ENCODE results near the gene TRIO. TPM values are rescaled to one million over a fixed set of nuclear protein-coding genes. Genes with fewer than 3 reads are reported as not detected.

Gene TRIO
- total and polyA plus RNA-seq, 10 of the 15 experiments (the other 5 are each of a cell fraction or from before 2014, with no cell fraction given), result 5.1 to 96.4 (median 44.6) TPM

DNA sequence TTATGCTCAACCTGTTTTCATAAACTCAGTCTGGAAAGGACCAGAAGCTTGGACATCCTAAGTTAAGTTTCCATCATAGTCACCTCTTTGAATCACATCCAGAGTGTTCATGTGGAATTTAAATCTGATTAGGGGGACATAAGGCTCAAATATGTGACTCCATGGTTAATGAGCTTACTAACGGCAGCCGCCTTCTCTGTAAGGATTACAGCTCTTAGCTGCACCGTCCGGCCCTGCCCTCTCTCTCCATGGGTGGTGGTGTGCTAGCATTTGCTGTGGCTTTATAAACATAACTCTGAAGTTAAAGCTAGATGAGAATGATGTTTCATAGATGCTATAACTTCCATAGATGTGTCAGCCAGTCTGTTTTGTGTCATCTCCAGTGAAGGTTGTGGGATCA lies 156.5 kb downstream of the TRIO start (continued):
- TF ChIP-seq JUNB (IDR thresholded peaks at IDR 0.05) (no peak), CHD4 (IDR thresholded peaks at IDR 0.05) (no peak), ESRRA (IDR thresholded peaks at IDR 0.05; ENCODE audit: low read length) (no peak)

DNA sequence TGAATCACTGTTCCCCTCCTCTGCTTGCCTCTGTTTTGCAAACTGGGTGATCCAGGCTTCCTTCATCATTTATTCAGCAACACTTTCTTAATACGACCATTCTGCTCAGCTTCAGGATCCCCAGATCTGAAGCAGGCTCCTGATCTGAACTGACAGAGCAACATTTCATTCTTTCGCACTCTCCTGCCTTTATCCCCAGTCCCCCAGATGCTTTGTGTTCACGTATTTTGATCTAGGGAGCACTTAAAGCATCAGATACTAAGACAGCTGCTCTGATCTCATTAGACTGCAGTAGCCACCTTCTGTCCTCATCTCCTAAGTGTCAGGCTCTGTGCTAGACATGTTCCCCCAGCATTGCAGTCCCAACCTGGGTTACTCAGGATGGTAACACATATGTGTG lies 158.0 kb downstream of the TRIO start:
- Histone ChIP-seq H4K20me1 (ENCODE audit: control insufficient read depth, insufficient read depth) (no peaks in the 10 kb centered on the region), H3K9ac (ENCODE audit: control insufficient read depth, insufficient read depth, low read length) (no peak overlapping the region), H2AFZ (ENCODE audit: control insufficient read depth, low read depth, low read length) (no peak overlapping the region), H3K79me2 (ENCODE audit: control insufficient read depth, insufficient read depth, low read length) (no peaks in the 10 kb centered on the region), H3K36me3 (ENCODE audit: control insufficient read depth in 2 of 2, insufficient read depth in 2 of 2, low read length in 1 of 2) (peaks cover 15 to 19% of the 10 kb centered on the region in 2 experiments), H3K4me3 (no peak overlapping the region), H3K27ac (ENCODE audit: control insufficient read depth, insufficient read depth) (no peak overlapping the region), H3K27me3 (replicated peaks in 1 of 2; ENCODE audit: control insufficient read depth in 2 of 2, insufficient read depth in 2 of 2, low read length in 1 of 2) (no peaks in the 10 kb centered on the region), H3K4me1 (ENCODE audit: control insufficient read depth, insufficient read depth, low read length) (no peaks in the 10 kb centered on the region), H3K4me2 (ENCODE audit: control insufficient read depth, insufficient read depth) (no peak overlapping the region), H3K9me3 (replicated peaks; ENCODE audit: control insufficient read depth, insufficient read depth, low read length) (no peaks in the 10 kb centered on the region)
- no peak for ATAC-seq
- ChIA-PET CTCF (interaction anchor here (1.6 kb wide), 1 partner anchor 63 kb away, joined by 5 read pairs; no protein-coding TSS in a partner anchor), RAD21 (ENCODE audit: unreplicated experiment) (interaction anchor here (1.4 kb wide), 1 partner anchor 347 kb away, joined by 4 read pairs; no protein-coding TSS in a partner anchor), SMC1A (ENCODE audit: uncharacterized antibody, unreplicated experiment) (interaction anchor here (1.5 kb wide), 1 partner anchor 22 kb away, joined by 3 read pairs; no protein-coding TSS in a partner anchor), POLR2A (no interaction called here)
- TF ChIP-seq CBX3 (IDR thresholded peaks at IDR 0.05; ENCODE audit: borderline replicate concordance, low read depth) (no peak), ASH2L (IDR thresholded peaks at IDR 0.05; ENCODE audit: borderline replicate concordance, low read depth) (no peak), PML (IDR thresholded peaks at IDR 0.05; ENCODE audit: low read length) (no peak), SMC3 (IDR thresholded peaks at IDR 0.05; ENCODE audit: borderline replicate concordance, low read length) (no peak), EGR1 (IDR thresholded peaks at IDR 0.05; ENCODE audit: borderline replicate concordance in 1 of 2, low read depth in 2 of 2, low read length in 2 of 2) (no peak), SPI1 (IDR thresholded peaks at IDR 0.05; ENCODE audit: borderline replicate concordance, insufficient read depth, low read depth, low read length) (no peak), TCF12 (IDR thresholded peaks at IDR 0.05; ENCODE audit: low read depth, low read length) (no peak), RBBP5 (conservative IDR thresholded peaks at IDR 0.05) (no peak), DPF2 (IDR thresholded peaks at IDR 0.05) (no peak), FOS (IDR thresholded peaks at IDR 0.05; ENCODE audit: borderline replicate concordance, extremely low read depth, insufficient read length) (no peak), SIN3A (IDR thresholded peaks at IDR 0.05; ENCODE audit: low read depth, low read length) (no peak), SUPT20H (IDR thresholded peaks at IDR 0.05; ENCODE audit: borderline replicate concordance, control insufficient read depth, low read depth, low read length) (no peak)
- TF ChIP-seq, protein P1, sequence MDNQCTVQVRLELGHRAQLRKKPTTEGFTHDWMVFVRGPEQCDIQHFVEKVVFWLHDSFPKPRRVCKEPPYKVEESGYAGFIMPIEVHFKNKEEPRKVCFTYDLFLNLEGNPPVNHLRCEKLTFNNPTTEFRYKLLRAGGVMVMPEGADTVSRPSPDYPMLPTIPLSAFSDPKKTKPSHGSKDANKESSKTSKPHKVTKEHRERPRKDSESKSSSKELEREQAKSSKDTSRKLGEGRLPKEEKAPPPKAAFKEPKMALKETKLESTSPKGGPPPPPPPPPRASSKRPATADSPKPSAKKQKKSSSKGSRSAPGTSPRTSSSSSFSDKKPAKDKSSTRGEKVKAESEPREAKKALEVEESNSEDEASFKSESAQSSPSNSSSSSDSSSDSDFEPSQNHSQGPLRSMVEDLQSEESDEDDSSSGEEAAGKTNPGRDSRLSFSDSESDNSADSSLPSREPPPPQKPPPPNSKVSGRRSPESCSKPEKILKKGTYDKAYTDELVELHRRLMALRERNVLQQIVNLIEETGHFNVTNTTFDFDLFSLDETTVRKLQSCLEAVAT (IDR thresholded peaks at IDR 0.05), result no peak
- TF ChIP-seq, protein P2, sequence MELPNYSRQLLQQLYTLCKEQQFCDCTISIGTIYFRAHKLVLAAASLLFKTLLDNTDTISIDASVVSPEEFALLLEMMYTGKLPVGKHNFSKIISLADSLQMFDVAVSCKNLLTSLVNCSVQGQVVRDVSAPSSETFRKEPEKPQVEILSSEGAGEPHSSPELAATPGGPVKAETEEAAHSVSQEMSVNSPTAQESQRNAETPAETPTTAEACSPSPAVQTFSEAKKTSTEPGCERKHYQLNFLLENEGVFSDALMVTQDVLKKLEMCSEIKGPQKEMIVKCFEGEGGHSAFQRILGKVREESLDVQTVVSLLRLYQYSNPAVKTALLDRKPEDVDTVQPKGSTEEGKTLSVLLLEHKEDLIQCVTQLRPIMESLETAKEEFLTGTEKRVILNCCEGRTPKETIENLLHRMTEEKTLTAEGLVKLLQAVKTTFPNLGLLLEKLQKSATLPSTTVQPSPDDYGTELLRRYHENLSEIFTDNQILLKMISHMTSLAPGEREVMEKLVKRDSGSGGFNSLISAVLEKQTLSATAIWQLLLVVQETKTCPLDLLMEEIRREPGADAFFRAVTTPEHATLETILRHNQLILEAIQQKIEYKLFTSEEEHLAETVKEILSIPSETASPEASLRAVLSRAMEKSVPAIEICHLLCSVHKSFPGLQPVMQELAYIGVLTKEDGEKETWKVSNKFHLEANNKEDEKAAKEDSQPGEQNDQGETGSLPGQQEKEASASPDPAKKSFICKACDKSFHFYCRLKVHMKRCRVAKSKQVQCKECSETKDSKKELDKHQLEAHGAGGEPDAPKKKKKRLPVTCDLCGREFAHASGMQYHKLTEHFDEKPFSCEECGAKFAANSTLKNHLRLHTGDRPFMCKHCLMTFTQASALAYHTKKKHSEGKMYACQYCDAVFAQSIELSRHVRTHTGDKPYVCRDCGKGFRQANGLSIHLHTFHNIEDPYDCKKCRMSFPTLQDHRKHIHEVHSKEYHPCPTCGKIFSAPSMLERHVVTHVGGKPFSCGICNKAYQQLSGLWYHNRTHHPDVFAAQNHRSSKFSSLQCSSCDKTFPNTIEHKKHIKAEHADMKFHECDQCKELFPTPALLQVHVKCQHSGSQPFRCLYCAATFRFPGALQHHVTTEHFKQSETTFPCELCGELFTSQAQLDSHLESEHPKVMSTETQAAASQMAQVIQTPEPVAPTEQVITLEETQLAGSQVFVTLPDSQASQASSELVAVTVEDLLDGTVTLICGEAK (IDR thresholded peaks at IDR 0.05; ENCODE audit: borderline replicate concordance), result no peak
- TF ChIP-seq, protein P3, sequence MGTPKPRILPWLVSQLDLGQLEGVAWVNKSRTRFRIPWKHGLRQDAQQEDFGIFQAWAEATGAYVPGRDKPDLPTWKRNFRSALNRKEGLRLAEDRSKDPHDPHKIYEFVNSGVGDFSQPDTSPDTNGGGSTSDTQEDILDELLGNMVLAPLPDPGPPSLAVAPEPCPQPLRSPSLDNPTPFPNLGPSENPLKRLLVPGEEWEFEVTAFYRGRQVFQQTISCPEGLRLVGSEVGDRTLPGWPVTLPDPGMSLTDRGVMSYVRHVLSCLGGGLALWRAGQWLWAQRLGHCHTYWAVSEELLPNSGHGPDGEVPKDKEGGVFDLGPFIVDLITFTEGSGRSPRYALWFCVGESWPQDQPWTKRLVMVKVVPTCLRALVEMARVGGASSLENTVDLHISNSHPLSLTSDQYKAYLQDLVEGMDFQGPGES (IDR thresholded peaks at IDR 0.05), result no peak
- in situ Hi-C loops (cut with MboI), result no loop called here
- BruUV-seq (replicated peaks), result no TSS peak
- intact Hi-C loops (cut with micrococcal nuclease; ENCODE audit: unreplicated experiment), result no loop called here
- 96% methylated on average over 3 of the region's 3 CpGs for whole genome bisulfite sequencing (ENCODE audit: insufficient coverage, insufficient replicate concordance, low lambda C conversion rate, missing lambda C conversion rate)
- FAIRE-seq, result no peak
- DNase-seq (ENCODE audit: low read depth, low spot score), result no peak
